ENCODE data around the gene ARMCX4. TPM values are rescaled to one million over a fixed set of nuclear protein-coding genes. Genes with fewer than 3 reads are reported as not detected.
"Not testable (repeated sequence)": the region's sequence is repeated elsewhere in the genome, so short reads cannot be mapped to it uniquely, and the experiment has no call there.

ARMCX4 gene
- total RNA-seq, 1 experiment from 2014 or later: 0.15 TPM

- no peak for TF ChIP-seq ZNF274 (IDR thresholded peaks at IDR 0.05; ENCODE audit: low read depth, low read length)
- TF ChIP-seq SRF (IDR thresholded peaks at IDR 0.05; ENCODE audit: low read depth): no peak
- TF ChIP-seq ELF1 (IDR thresholded peaks at IDR 0.05; ENCODE audit: borderline replicate concordance, low read depth): no peak
- no peak for TF ChIP-seq ZFX (IDR thresholded peaks at IDR 0.05)
- TF ChIP-seq ZBTB33 (IDR thresholded peaks at IDR 0.05; ENCODE audit: extremely low read depth, insufficient replicate concordance, low read length): no peak
- TF ChIP-seq EZH2 (IDR thresholded peaks at IDR 0.05): no peak
- no peak for TF ChIP-seq TCF7L2 (IDR thresholded peaks at IDR 0.05; ENCODE audit: borderline replicate concordance, extremely low read depth, insufficient read depth, insufficient read length)
- no peak for TF ChIP-seq SP1 (IDR thresholded peaks at IDR 0.05; ENCODE audit: low read depth)
- TF ChIP-seq POLR2AphosphoS5 (IDR thresholded peaks at IDR 0.05; ENCODE audit: low read depth, low read length): no peak
- TF ChIP-seq, protein P1, sequence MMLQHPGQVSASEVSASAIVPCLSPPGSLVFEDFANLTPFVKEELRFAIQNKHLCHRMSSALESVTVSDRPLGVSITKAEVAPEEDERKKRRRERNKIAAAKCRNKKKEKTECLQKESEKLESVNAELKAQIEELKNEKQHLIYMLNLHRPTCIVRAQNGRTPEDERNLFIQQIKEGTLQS (IDR thresholded peaks at IDR 0.05): no peak
- TF ChIP-seq RAD21 (IDR thresholded peaks at IDR 0.05; ENCODE audit: low read depth): no peak
- no peak for TF ChIP-seq EGR1 (IDR thresholded peaks at IDR 0.05; ENCODE audit: low read depth)
- no peak for TF ChIP-seq YY1 (IDR thresholded peaks at IDR 0.05; ENCODE audit: extremely low read depth, insufficient replicate concordance, low read depth, low read length)
- no peak for TF ChIP-seq POLR2A (IDR thresholded peaks at IDR 0.05; ENCODE audit: borderline replicate concordance, extremely low read depth, insufficient read depth, insufficient read length)
- TF ChIP-seq, protein P2, sequence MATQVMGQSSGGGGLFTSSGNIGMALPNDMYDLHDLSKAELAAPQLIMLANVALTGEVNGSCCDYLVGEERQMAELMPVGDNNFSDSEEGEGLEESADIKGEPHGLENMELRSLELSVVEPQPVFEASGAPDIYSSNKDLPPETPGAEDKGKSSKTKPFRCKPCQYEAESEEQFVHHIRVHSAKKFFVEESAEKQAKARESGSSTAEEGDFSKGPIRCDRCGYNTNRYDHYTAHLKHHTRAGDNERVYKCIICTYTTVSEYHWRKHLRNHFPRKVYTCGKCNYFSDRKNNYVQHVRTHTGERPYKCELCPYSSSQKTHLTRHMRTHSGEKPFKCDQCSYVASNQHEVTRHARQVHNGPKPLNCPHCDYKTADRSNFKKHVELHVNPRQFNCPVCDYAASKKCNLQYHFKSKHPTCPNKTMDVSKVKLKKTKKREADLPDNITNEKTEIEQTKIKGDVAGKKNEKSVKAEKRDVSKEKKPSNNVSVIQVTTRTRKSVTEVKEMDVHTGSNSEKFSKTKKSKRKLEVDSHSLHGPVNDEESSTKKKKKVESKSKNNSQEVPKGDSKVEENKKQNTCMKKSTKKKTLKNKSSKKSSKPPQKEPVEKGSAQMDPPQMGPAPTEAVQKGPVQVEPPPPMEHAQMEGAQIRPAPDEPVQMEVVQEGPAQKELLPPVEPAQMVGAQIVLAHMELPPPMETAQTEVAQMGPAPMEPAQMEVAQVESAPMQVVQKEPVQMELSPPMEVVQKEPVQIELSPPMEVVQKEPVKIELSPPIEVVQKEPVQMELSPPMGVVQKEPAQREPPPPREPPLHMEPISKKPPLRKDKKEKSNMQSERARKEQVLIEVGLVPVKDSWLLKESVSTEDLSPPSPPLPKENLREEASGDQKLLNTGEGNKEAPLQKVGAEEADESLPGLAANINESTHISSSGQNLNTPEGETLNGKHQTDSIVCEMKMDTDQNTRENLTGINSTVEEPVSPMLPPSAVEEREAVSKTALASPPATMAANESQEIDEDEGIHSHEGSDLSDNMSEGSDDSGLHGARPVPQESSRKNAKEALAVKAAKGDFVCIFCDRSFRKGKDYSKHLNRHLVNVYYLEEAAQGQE (IDR thresholded peaks at IDR 0.05; ENCODE audit: low read depth): no peak
- Histone ChIP-seq H3K9me2 (ENCODE audit: insufficient read depth) (no peaks in the 10 kb centered on the region), H3K36me3 (ENCODE audit: control insufficient read depth in 1 of 2, insufficient read depth in 2 of 2, low read length in 2 of 2) (no peaks in the 10 kb centered on the region), H3K27ac (ENCODE audit: low read depth, low read length) (no peak overlapping the region), H3K4me3 (replicated peaks in 1 of 2; ENCODE audit: low read depth in 1 of 2, low read length in 2 of 2) (no peak overlapping the region), H3K4me2 (ENCODE audit: low read length) (no peak overlapping the region), H2AFZ (ENCODE audit: low read depth, low read length, poor library complexity, severe bottlenecking) (no peak overlapping the region), H3K9me3 (ENCODE audit: control insufficient read depth in 1 of 2, insufficient read depth in 1 of 2, low read depth in 1 of 2, low read length in 2 of 2) (no peaks in the 10 kb centered on the region), H3K27me3 (ENCODE audit: insufficient read depth, low read length) (no peaks in the 10 kb centered on the region), H3K4me1 (ENCODE audit: control insufficient read depth in 1 of 2, insufficient read depth in 2 of 2, low read length in 2 of 2) (no peaks in the 10 kb centered on the region), H3K79me2 (ENCODE audit: insufficient read depth, low read length) (no peaks in the 10 kb centered on the region), H4K20me1 (ENCODE audit: insufficient read depth) (no peaks in the 10 kb centered on the region), H3K9ac (ENCODE audit: low read length) (no peak overlapping the region)
- RAD21 ChIA-PET (ENCODE audit: low non-redundant PET in 1 of 2, low total read pairs in 2 of 2, uncharacterized antibody in 2 of 2, unreplicated experiment in 2 of 2): no interaction called here
- no TSS peak for BruUV-seq (replicated peaks)
- POLR2A ChIA-PET: no interaction called here
- CTCF ChIA-PET: no interaction called here
- intact Hi-C loops (cut with micrococcal nuclease): no loop called here
- ATAC-seq: no peak
- DNase-seq (ENCODE audit: low read depth, low spot score): no peak
Measured at GRCh38 chrX:101493225-101493624, 8.0 kb downstream of the ARMCX4 start.

GRCh38 chrX:101502929-101503328 is 17.7 kb downstream of the ARMCX4 start:
- H3K36me3 ChIP-seq (ENCODE audit: control insufficient read depth in 1 of 2, insufficient read depth in 2 of 2, low read length in 2 of 2); H3K79me2 ChIP-seq (ENCODE audit: insufficient read depth, low read length); CTCF ChIA-PET; H2AFZ ChIP-seq (ENCODE audit: low read depth, low read length, poor library complexity, severe bottlenecking); H3K4me1 ChIP-seq (ENCODE audit: control insufficient read depth in 1 of 2, insufficient read depth in 2 of 2, low read length in 2 of 2); H3K9me2 ChIP-seq (ENCODE audit: insufficient read depth); POLR2A ChIA-PET; RAD21 ChIA-PET (ENCODE audit: low non-redundant PET in 1 of 2, low total read pairs in 2 of 2, uncharacterized antibody in 2 of 2, unreplicated experiment in 2 of 2); DNase-seq (ENCODE audit: low read depth, low spot score); BruUV-seq (replicated peaks); H3K4me3 ChIP-seq (replicated peaks in 1 of 2; ENCODE audit: low read depth in 1 of 2, low read length in 2 of 2); H3K4me2 ChIP-seq (ENCODE audit: low read length); H3K27me3 ChIP-seq (ENCODE audit: insufficient read depth, low read length); ATAC-seq; H3K9me3 ChIP-seq (ENCODE audit: control insufficient read depth in 1 of 2, insufficient read depth in 1 of 2, low read depth in 1 of 2, low read length in 2 of 2); H3K9ac ChIP-seq (ENCODE audit: low read length); H3K27ac ChIP-seq (ENCODE audit: low read depth, low read length); intact Hi-C loops (cut with micrococcal nuclease); H4K20me1 ChIP-seq (ENCODE audit: insufficient read depth): not testable (repeated sequence)

Data from HCT116 (cell line).